KOPT-K1 (cell line): ENCODE data around the gene GABRP.
"Not testable (repeated sequence)": the region's sequence is repeated elsewhere in the genome, so short reads cannot be mapped to it uniquely, and the experiment has no call there.

Experiments used
- H3K27ac ChIP-seq: fragments of 200-600 bp; sonication (generic); 2 replicates; pipeline ENCODE4 v1.5.1; 2016; ENCODE audit warnings: antibody characterized with exemption, mild to moderate bottlenecking, low read depth, low read length; ENCODE audit not compliant: poor library complexity, severe bottlenecking
- H3K36me3 ChIP-seq: fragments of 200-600 bp; sonication (generic); 2 replicates; pipeline ENCODE4 v1.5.1; 2017; ENCODE audit warnings: antibody characterized with exemption, mild to moderate bottlenecking, low read length, moderate library complexity; ENCODE audit not compliant: insufficient read depth
- H3K9me3 ChIP-seq: fragments of 200-600 bp; sonication (generic); 2 replicates; pipeline ENCODE4 v1.5.1; 2017; ENCODE audit warnings: antibody characterized with exemption, low read length, mild to moderate bottlenecking; ENCODE audit not compliant: insufficient read depth, poor library complexity, severe bottlenecking

The GABRP gene

GRCh38 chr5:170765868-170766267 lies 17.7 kb upstream of the GABRP start:
- H3K36me3 ChIP-seq, H3K9me3 ChIP-seq, H3K27ac ChIP-seq: not testable (repeated sequence)

GRCh38 chr5:170769246-170769645 lies 14.3 kb upstream of the GABRP start:
- Histone ChIP-seq H3K27ac (no peak overlapping the region), H3K9me3 (no peaks in the 10 kb centered on the region), H3K36me3 (no peaks in the 10 kb centered on the region)

GRCh38 chr5:170769898-170770416 lies 13.6 kb upstream of the GABRP start:
- Histone ChIP-seq H3K27ac (no peak overlapping the region), H3K36me3 (no peaks in the 10 kb centered on the region), H3K9me3 (no peaks in the 10 kb centered on the region)

DNA sequence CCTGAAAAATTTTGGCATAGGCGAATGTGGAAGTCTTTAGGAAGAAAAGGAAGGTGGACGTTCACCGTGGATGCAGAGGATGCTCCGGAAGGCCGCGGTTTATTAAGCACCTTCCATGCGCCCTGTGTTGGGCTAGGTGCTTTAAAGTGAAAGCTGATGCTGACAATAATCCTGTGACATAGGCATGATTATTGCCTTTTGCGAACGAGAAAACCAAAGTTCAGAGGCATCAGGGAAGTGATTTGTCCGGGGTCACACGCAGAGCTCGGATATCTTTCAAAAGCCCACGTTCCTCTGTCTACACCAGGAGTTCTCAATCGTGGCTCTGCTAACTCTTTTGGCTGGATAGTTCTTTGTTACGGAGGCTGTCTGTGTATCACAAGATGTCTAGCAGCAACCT lies 12.0 kb upstream of the GABRP start:
- Histone ChIP-seq H3K36me3 (no peaks in the 10 kb centered on the region), H3K27ac (no peak overlapping the region), H3K9me3 (no peaks in the 10 kb centered on the region)

DNA sequence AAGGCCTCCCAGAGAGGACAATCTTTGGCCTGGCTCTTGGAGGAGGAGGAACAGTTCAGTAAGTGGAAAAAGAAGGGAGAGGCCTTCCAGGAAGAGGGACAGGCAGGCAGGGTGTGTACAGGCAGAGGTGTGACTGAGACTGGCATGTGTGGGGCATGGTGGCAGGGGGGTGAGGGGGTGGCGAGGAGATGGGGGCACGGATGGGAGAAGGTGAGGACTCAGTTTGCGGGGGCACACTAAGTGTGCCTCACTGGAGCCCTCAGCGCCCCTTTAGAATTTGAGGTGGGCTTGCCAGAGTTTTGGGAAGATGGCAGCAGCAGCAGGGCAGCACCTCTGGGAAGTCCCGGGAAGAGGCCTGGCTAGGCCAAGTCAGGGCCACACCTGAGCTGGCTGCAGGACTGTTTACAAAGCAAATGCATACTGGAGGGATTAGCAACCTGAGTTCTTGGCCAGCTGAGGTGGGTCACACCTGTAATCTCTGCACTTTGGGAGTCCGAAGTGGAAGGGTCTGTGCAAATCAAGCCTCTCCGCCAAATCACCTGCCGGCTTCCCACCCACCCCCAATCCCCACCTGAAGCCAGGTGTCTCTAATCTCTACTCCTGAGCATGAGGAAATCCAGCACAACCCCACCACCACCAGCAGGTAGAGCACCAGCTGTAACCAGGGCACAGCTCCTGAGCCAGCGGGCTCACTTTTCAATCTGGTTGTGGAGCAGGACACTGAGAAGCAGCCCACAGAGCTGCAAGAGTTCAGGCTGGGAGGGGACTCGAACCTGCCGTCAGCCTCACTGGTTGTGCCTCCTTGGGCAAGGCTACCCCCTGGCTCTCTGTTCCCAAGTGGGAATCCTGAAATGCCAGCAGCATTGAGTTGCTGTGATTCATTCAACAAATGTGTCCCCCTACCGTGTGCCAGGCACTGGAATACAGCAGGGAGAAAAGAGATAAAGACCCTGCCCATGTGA lies 10.2 kb upstream of the GABRP start:
- no peaks in the 10 kb centered on the region for H3K9me3 ChIP-seq
- H3K27ac ChIP-seq, result no peak overlapping the region
- H3K36me3 ChIP-seq, result no peaks in the 10 kb centered on the region

- H3K9me3 ChIP-seq, result no peaks in the 10 kb centered on the region
- no peaks in the 10 kb centered on the region for H3K36me3 ChIP-seq
- H3K27ac ChIP-seq, result no peak overlapping the region
Observed at GRCh38 chr5:170774831-170775230, 8.7 kb upstream of the GABRP start.

DNA sequence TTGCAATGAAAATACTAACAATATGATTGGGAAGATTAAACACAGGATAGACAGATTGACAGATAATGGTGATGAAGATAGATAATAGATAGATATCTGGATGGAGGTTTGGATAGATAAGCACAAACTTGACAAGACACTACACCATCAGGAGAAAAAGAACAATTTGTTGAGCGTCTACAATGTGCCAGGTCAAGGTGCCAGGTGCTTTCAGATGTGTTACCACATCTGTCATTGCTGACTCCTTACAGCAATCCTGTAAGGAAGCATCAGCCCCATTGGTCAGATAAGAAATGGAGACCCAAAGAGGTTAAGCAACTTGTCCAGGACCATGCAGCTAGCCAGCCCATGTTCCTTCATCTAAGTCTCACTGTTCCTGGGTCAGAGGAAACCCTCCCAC lies 1.6 kb upstream of the GABRP start:
- H3K9me3 ChIP-seq, result no peaks in the 10 kb centered on the region
- no peaks in the 10 kb centered on the region for H3K36me3 ChIP-seq
- no peak overlapping the region for H3K27ac ChIP-seq

GRCh38 chr5:170782438-170782837 lies 1.1 kb upstream of the GABRP start:
- H3K9me3 ChIP-seq, result no peaks in the 10 kb centered on the region
- H3K36me3 ChIP-seq, result no peaks in the 10 kb centered on the region
- no peak overlapping the region for H3K27ac ChIP-seq

DNA sequence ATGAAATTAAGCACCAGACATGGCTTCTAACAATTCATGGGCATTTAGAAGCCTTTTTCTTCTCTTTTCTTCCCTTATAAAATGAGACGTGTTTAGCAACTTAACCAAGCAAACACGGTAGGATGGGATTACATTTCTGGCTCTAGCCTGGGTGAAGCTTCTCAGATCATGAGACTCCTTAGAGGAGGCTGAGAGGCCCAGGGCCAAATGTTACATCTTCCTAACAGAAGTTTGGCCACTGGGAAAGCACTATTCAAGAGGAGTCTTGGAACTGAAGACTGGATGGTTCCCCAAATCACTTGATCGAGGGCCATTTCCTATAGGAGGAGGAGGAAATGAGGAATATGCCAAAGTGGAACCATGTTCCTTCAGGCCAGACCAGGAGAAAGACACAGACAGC lies 1.9 kb downstream of the GABRP start:
- H3K9me3 ChIP-seq, result no peaks in the 10 kb centered on the region
- no peak overlapping the region for H3K27ac ChIP-seq
- no peaks in the 10 kb centered on the region for H3K36me3 ChIP-seq

- Histone ChIP-seq H3K36me3 (no peaks in the 10 kb centered on the region), H3K27ac (no peak overlapping the region), H3K9me3 (no peaks in the 10 kb centered on the region)
Observed at GRCh38 chr5:170787216-170787615, 3.7 kb downstream of the GABRP start.

DNA sequence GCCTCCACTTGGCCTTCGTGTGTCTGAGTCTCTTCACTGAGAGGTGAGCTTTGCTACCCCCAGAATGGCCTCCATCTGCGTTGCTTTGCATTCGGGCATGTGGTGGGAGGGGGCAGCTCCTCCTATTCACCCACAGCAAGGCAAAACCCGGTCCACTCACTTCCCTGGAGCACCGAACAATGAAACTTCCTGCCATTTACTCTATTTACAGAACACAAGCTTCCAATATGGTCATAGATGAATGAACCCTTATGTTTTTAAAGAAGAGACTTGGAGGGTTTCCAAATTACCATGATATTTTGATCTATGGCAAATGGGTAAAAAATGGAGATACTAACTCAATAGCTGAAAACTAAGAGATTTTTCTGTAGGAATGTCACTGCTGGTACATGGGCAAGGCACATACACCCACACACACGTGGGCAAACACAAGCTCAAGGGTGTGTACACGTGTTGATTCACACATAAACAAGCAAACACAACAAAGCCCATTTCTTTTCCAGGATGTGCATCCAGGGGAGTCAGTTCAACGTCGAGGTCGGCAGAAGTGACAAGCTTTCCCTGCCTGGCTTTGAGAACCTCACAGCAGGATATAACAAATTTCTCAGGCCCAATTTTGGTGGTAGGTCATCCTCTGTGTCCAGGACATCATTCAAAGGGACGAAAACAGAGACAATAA lies 5.2 kb downstream of the GABRP start:
- H3K36me3 ChIP-seq, result no peaks in the 10 kb centered on the region

GRCh38 chr5:170791325-170791954 lies 7.9 kb downstream of the GABRP start:
- no peak overlapping the region for H3K27ac ChIP-seq
- H3K36me3 ChIP-seq, result no peaks in the 10 kb centered on the region
- H3K9me3 ChIP-seq, result no peaks in the 10 kb centered on the region

More for the DNA sequence above, 5.2 kb downstream of the GABRP start:
- Histone ChIP-seq H3K9me3 (no peaks in the 10 kb centered on the region), H3K27ac (no peak overlapping the region)

DNA sequence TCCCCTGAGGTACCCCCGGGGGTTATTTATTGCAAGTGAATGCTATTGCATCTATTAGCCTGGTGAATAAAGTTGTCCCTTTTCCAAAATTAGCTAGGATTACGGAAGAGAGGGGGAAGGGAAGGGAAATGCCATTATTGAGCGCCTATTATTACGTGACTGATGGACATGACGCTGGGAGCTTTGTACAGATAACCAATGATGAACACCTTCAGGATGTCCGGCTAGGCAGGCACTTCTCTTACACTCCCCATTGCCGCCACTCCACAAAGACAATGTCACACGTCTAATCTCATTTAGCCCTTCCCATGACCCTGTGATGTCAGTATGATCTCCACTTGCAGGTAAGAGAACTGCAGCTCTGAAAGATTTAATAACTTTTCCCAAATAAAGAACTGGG lies 9.4 kb downstream of the GABRP start:
- Histone ChIP-seq H3K27ac (no peak overlapping the region), H3K36me3 (no peaks in the 10 kb centered on the region), H3K9me3 (no peaks in the 10 kb centered on the region)

DNA sequence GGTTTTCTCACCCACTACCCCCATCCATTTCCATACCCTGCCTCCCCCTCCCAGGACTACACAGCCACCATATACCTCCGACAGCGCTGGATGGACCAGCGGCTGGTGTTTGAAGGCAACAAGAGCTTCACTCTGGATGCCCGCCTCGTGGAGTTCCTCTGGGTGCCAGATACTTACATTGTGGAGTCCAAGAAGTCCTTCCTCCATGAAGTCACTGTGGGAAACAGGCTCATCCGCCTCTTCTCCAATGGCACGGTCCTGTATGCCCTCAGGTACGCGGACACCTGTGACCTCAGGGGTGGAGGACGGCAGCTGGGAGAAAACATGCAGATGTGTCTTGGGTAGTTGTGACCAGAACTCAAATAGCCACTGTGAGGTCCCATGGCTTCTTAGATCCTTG lies 11.6 kb downstream of the GABRP start:
- H3K27ac ChIP-seq, result no peak overlapping the region
- no peaks in the 10 kb centered on the region for H3K36me3 ChIP-seq
- no peaks in the 10 kb centered on the region for H3K9me3 ChIP-seq

GRCh38 chr5:170805666-170806065 lies 22.1 kb downstream of the GABRP start:
- H3K9me3 ChIP-seq, result no peaks in the 10 kb centered on the region

More at GRCh38 chr5:170805666-170806065, 22.1 kb downstream of the GABRP start:
- Histone ChIP-seq H3K36me3 (no peaks in the 10 kb centered on the region), H3K27ac (no peak overlapping the region)
